GM12878 (cell line): ENCODE measurements around the gene MGME1. TPM values are rescaled to one million over a fixed set of nuclear protein-coding genes. Genes with fewer than 3 reads are reported as not detected.

Experiments used
- ATAC-seq: fragments of 200-7000 bp; cut with Tn5 transposase; 3 replicates; pipeline ENCODE4 v1.9.1; 2020; ENCODE audit warnings: mild to moderate bottlenecking, moderate library complexity
- BruUV-seq: library from RNA; stranded (reverse); fragments of 400-500 nt; replicated peaks from 2 replicates; lab custom pipeline; 2021; lab: Mats Ljungman, UMichigan
- CTCF ChIA-PET: fragments of 300-600 bp; sonication (Branson Sonifier 250); formaldehyde crosslinking; extraction: SDS; loops from one replicate; lab custom pipeline; 2021; ENCODE audit warnings: inconsistent platforms; lab: Yijun Ruan, JAX
- POLR2A ChIA-PET: fragments of 350-600 bp; formaldehyde crosslinking; extraction: SDS; loops from one replicate; lab custom pipeline; 2021; ENCODE audit warnings: inconsistent platforms; lab: Charles Lee
- RAD21 ChIA-PET: fragments of 300-600 bp; sonication (Branson Sonifier 250); formaldehyde crosslinking; loops from one replicate; lab custom pipeline; 2023; ENCODE audit warnings: antibody characterized with exemption; ENCODE audit not compliant: unreplicated experiment; lab: Charles Lee
- SMC1A ChIA-PET: fragments of 300-600 bp; sonication (Branson Sonifier 250); formaldehyde crosslinking; loops from one replicate; lab custom pipeline; 2023; ENCODE audit not compliant: unreplicated experiment, uncharacterized antibody; lab: Charles Lee
- DNase-seq: peaks from one replicate; pipeline ENCODE4 v3.0.0-alpha.2; 2011; ENCODE audit warnings: low read depth, low spot score
- FAIRE-seq: peaks from 3 replicates; lab custom pipeline; 2011; peaks lifted over from hg19 to GRCh38; lab: Jason Lieb, UNC
- H2AFZ ChIP-seq: 2 replicates; pipeline ENCODE4 v1.6.0; 2011; ENCODE audit warnings: low read depth, low read length, control low read depth; ENCODE audit not compliant: control insufficient read depth
- H3K27ac ChIP-seq: 2 replicates; pipeline ENCODE4 v1.5.1; 2011; ENCODE audit warnings: control low read depth; ENCODE audit not compliant: control insufficient read depth, insufficient read depth
- H3K27me3 ChIP-seq, 2 experiments: replicated peaks in 1 of 2; 2 replicates each; pipeline versions ENCODE4 v1.6.0 to v1.6.1; 2011; ENCODE audit warnings: low read length in 1 of 2; ENCODE audit not compliant: control insufficient read depth in 2 of 2, insufficient read depth in 2 of 2
- H3K36me3 ChIP-seq, 2 experiments: 2 replicates each; pipeline ENCODE4 v1.5.1; 2011; ENCODE audit warnings: low read length in 1 of 2; ENCODE audit not compliant: control insufficient read depth in 2 of 2, insufficient read depth in 2 of 2
- H3K4me1 ChIP-seq: 2 replicates; pipeline ENCODE4 v1.6.1; 2011; ENCODE audit warnings: mild to moderate bottlenecking, low read length, moderate library complexity, mixed read lengths; ENCODE audit not compliant: control insufficient read depth, insufficient read depth
- H3K4me2 ChIP-seq: 2 replicates; pipeline ENCODE4 v1.6.0; 2011; ENCODE audit warnings: control low read depth; ENCODE audit not compliant: control insufficient read depth, insufficient read depth
- H3K4me3 ChIP-seq: fragments of 200-600 bp; sonication (generic); 2 replicates; pipeline ENCODE4 v1.5.1; 2016
- H3K79me2 ChIP-seq: 2 replicates; pipeline ENCODE4 v1.6.0; 2011; ENCODE audit warnings: low read length; ENCODE audit not compliant: control insufficient read depth, insufficient read depth
- H3K9ac ChIP-seq: 2 replicates; pipeline ENCODE4 v1.8.0; 2011; ENCODE audit warnings: low read length, control low read depth, mixed read lengths; ENCODE audit not compliant: control insufficient read depth, insufficient read depth
- H3K9me3 ChIP-seq: replicated peaks from 3 replicates; pipeline ENCODE4 v1.5.1; 2011; ENCODE audit warnings: mild to moderate bottlenecking, low read length; ENCODE audit not compliant: control insufficient read depth, insufficient read depth
- H4K20me1 ChIP-seq: 2 replicates; pipeline ENCODE4 v1.6.0; 2011; ENCODE audit not compliant: control insufficient read depth, insufficient read depth
- BHLHE40 ChIP-seq, 2 experiments: fragments of 450-650 bp in 1 of 2; IDR thresholded peaks; 2 replicates each; pipeline ENCODE4 v1.6.1; 2011 to 2017; ENCODE audit warnings: low read depth in 2 of 2, borderline replicate concordance in 1 of 2, improper control_type of control experiment in 1 of 2, low read length in 1 of 2, mild to moderate bottlenecking in 1 of 2
- CBX3 ChIP-seq: fragments of 200-600 bp; sonication (generic); IDR thresholded peaks from 2 replicates; pipeline ENCODE4 v1.6.1; 2016; ENCODE audit warnings: low read depth, borderline replicate concordance
- IRF4 ChIP-seq: IDR thresholded peaks from 2 replicates; pipeline ENCODE4 v1.6.1; 2011; ENCODE audit warnings: low read depth, low read length
- KAT2A ChIP-seq: conservative IDR thresholded peaks from 2 replicates; pipeline ENCODE4 v1.6.1; 2011; ENCODE audit warnings: low read depth, low read length; ENCODE audit not compliant: control insufficient read depth
- LARP7 ChIP-seq: fragments of 450-650 bp; IDR thresholded peaks from 2 replicates; pipeline ENCODE4 v1.6.1; 2017; ENCODE audit warnings: mild to moderate bottlenecking
- NR2C1 ChIP-seq: fragments of 450-650 bp; IDR thresholded peaks from 2 replicates; pipeline ENCODE4 v1.6.1; 2017; ENCODE audit warnings: antibody characterized with exemption, mild to moderate bottlenecking, moderate library complexity
- NR2C2 ChIP-seq: IDR thresholded peaks from 2 replicates; pipeline ENCODE4 v1.6.1; 2011; ENCODE audit warnings: borderline replicate concordance, low read depth; ENCODE audit not compliant: control insufficient read depth, insufficient read length
- RFX5 ChIP-seq: IDR thresholded peaks from 2 replicates; pipeline ENCODE4 v1.6.1; 2011; ENCODE audit warnings: low read depth, low read length, improper control_type of control experiment
- SMAD1 ChIP-seq: fragments of 450-650 bp; IDR thresholded peaks from 2 replicates; pipeline ENCODE4 v1.6.1; 2018; ENCODE audit warnings: mild to moderate bottlenecking, low read depth; ENCODE audit not compliant: partially characterized antibody
- SRF ChIP-seq, 2 experiments: IDR thresholded peaks; 2 replicates each; pipeline ENCODE4 v1.6.1; 2011; ENCODE audit warnings: low read depth in 2 of 2, low read length in 2 of 2, mild to moderate bottlenecking in 1 of 2, moderate library complexity in 1 of 2
- STAT3 ChIP-seq: IDR thresholded peaks from 2 replicates; pipeline ENCODE4 v1.6.1; 2011; ENCODE audit warnings: low read depth, low read length, improper control_type of control experiment
- SUPT20H ChIP-seq: IDR thresholded peaks from 2 replicates; pipeline ENCODE4 v1.6.1; 2011; ENCODE audit warnings: low read depth, mild to moderate bottlenecking, low read length, moderate library complexity, borderline replicate concordance; ENCODE audit not compliant: control insufficient read depth
- TCF7 ChIP-seq: IDR thresholded peaks from 2 replicates; pipeline ENCODE4 v1.6.1; 2014; ENCODE audit warnings: antibody characterized with exemption, borderline replicate concordance
- ZNF24 ChIP-seq: fragments of 450-650 bp; IDR thresholded peaks from 2 replicates; pipeline ENCODE4 v1.6.1; 2017; ENCODE audit warnings: antibody characterized with exemption, mild to moderate bottlenecking
- WGBS: methylation state at CpG from one replicate; pipeline ENCODE4 v1.1.6; 2016; ENCODE audit warnings: low lambda C conversion rate; ENCODE audit not compliant: insufficient replicate concordance, insufficient coverage; ENCODE audit errors: missing lambda C conversion rate; 5-methylcytosine and 5-hydroxymethylcytosine counted together
- in situ Hi-C: fragments of 300-500 bp; cut with MboI; formaldehyde crosslinking; loops from 9 replicates; pipeline ENCODE4 v1.14.3; 2018; ENCODE audit warnings: mixed read lengths
- intact Hi-C: fragments of 100-400 bp; cut with micrococcal nuclease; formaldehyde crosslinking; loops from one replicate; pipeline ENCODE4 v1.14.2; 2022; ENCODE audit not compliant: unreplicated experiment
- polyA plus RNA-seq, 11 experiments: library from polyadenylated mRNA; depleted of rRNA in 4 of 11; unstranded in 6 of 11; stranded (reverse) in 5 of 11; fragments of >200 nt; fragmentation: Nextera tagmentation in 4 of 11; fragmentation: Illumina TruSeq in 1 of 11; extraction: Ambion mirVana in 4 of 11; extraction: Trizol in 1 of 11; gene quantifications; 1 replicate in 1 of 11; 2 replicates in 10 of 11; pipeline versions ENCODE4 v1.2.1 to v1.2.3, GENCODE V29; 2011 to 2016; ENCODE audit warnings: inconsistent platforms in 2 of 11, missing spikeins in 2 of 11, low read depth in 1 of 11
- total RNA-seq, 4 experiments: library from RNA; depleted of rRNA in 3 of 4; stranded (reverse); fragments of >200 nt in 3 of 4; fragmentation: Illumina TruSeq in 1 of 4; extraction: Trizol in 1 of 4; gene quantifications; 2 replicates each; pipeline versions ENCODE4 v1.2.1 to v1.2.3, GENCODE V29; 2013 to 2021
- TF ChIP-seq, protein P1 (sequence below): fragments of 450-650 bp; IDR thresholded peaks from 2 replicates; pipeline ENCODE4 v1.6.1; 2017; ENCODE audit warnings: mild to moderate bottlenecking, low read depth, inconsistent platforms; ENCODE audit not compliant: poor library complexity, severe bottlenecking

Gene MGME1
- total and polyA plus RNA-seq, 10 of the 15 experiments (the other 5 are each of a cell fraction or from before 2014, with no cell fraction given): 13.4 to 44.8 (median 30.6) TPM

GRCh38 chr20:17987988-17988387 is 19.2 kb downstream of the MGME1 start:
- WGBS: 98% methylated on average over 3 of the region's 3 CpGs
- DNase-seq (no peak), ATAC-seq (no peak), FAIRE-seq (no peak)
- no peak for TF ChIP-seq ZNF24
- TF ChIP-seq RFX5: no peak
- TF ChIP-seq IRF4: no peak
- TF ChIP-seq NR2C1: no peak
- no peak for TF ChIP-seq STAT3
- no peak for TF ChIP-seq NR2C2
- TF ChIP-seq TCF7: no peak
- no peak for TF ChIP-seq BHLHE40 (IDR thresholded peaks at IDR 0.05; ENCODE audit: borderline replicate concordance in 1 of 2, low read depth in 2 of 2, low read length in 1 of 2)
- TF ChIP-seq KAT2A: no peak
- TF ChIP-seq SUPT20H: no peak
- TF ChIP-seq CBX3: no peak
- TF ChIP-seq SMAD1: no peak
- TF ChIP-seq SRF (IDR thresholded peaks at IDR 0.05; ENCODE audit: low read depth in 2 of 2, low read length in 2 of 2): no peak
- TF ChIP-seq LARP7: no peak
- TF ChIP-seq, protein P1, sequence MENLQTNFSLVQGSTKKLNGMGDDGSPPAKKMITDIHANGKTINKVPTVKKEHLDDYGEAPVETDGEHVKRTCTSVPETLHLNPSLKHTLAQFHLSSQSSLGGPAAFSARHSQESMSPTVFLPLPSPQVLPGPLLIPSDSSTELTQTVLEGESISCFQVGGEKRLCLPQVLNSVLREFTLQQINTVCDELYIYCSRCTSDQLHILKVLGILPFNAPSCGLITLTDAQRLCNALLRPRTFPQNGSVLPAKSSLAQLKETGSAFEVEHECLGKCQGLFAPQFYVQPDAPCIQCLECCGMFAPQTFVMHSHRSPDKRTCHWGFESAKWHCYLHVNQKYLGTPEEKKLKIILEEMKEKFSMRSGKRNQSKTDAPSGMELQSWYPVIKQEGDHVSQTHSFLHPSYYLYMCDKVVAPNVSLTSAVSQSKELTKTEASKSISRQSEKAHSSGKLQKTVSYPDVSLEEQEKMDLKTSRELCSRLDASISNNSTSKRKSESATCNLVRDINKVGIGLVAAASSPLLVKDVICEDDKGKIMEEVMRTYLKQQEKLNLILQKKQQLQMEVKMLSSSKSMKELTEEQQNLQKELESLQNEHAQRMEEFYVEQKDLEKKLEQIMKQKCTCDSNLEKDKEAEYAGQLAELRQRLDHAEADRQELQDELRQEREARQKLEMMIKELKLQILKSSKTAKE: no peak
- POLR2A ChIA-PET: interaction anchor here (0.5 to 1.6 kb wide), 4 partner anchors 13 to 305 kb away, joined by 3 to 9 read pairs (median 4); partner anchors contain the start of gene RRBP1
- no peak overlapping the region for H3K4me2 ChIP-seq
- CTCF ChIA-PET: interaction anchor here (0.8 to 1.6 kb wide), 5 partner anchors 9 to 49 kb away, joined by 3 to 6 read pairs (median 5); no protein-coding TSS in a partner anchor
- in situ Hi-C loops: no loop called here
- BruUV-seq: no TSS peak
- no peak overlapping the region for H2AFZ ChIP-seq
- no peaks in the 10 kb centered on the region for H4K20me1 ChIP-seq
- intact Hi-C loops: no loop called here
- RAD21 ChIA-PET: interaction anchor here (0.6 to 1.6 kb wide), 4 partner anchors 17 to 483 kb away, joined by 3 to 4 read pairs (median 4); no protein-coding TSS in a partner anchor
- H3K36me3 ChIP-seq: peaks cover 2 to 11% of the 10 kb centered on the region in 2 experiments
- H3K9me3 ChIP-seq: no peaks in the 10 kb centered on the region
- H3K27ac ChIP-seq: no peak overlapping the region
- H3K4me3 ChIP-seq: no peak overlapping the region
- no peaks in the 10 kb centered on the region for H3K27me3 ChIP-seq
- H3K4me1 ChIP-seq: peaks cover 13% of the 10 kb centered on the region
- SMC1A ChIA-PET: interaction anchor here (0.8 to 1.4 kb wide), 3 partner anchors 10 to 23 kb away, joined by 3 to 7 read pairs (median 4); no protein-coding TSS in a partner anchor
- H3K9ac ChIP-seq: no peak overlapping the region
- H3K79me2 ChIP-seq: peaks cover 2% of the 10 kb centered on the region
